ENCODE data around the gene TMSB10.

DNA sequence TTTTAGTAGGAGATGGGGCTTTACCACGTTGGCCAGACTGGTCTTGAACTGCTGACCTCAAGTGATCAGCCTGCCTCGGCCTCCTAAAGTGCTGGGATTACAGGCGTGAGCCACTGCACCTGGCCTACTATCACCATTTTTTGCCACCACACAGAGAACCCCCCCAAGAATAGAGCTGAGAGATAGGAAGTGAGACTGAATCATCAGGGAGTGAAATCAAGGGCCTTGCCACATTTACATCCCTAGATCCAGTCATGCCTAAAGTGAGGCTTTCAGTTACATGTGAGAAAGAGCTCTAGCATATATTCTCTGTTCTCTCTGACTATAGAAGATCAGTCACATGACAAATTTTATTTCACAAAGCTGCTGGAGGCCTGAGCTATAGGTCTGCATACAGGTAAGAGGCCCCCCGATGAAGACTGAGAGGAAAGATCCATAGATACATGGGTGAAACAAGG is 37.5 kb downstream of the TMSB10 start:
- no peak for TF ChIP-seq EZH2phosphoT487 (IDR thresholded peaks at IDR 0.05; ENCODE audit: insufficient read depth, low read depth)
- no peak for TF ChIP-seq EZH2 (IDR thresholded peaks at IDR 0.05; ENCODE audit: insufficient read depth, poor library complexity, severe bottlenecking)
